GM18867 (cell line): ENCODE data around the gene CDHR3.
"Not testable (repeated sequence)": the region's sequence is repeated elsewhere in the genome, so short reads cannot be mapped to it uniquely, and the experiment has no call there.

ENCODE experiments used
- ATAC-seq: cut with Tn5 transposase; IDR thresholded peaks from one replicate; pipeline ENCODE4 v1.9.1; 2021; ENCODE audit warnings: mild to moderate bottlenecking, moderate library complexity; ENCODE audit not compliant: unreplicated experiment

The CDHR3 gene

GRCh38 chr7:105962353-105962752 is 711 bp upstream of the CDHR3 start:
- ATAC-seq, result no peak

GRCh38 chr7:105971845-105972244 is 8.8 kb downstream of the CDHR3 start:
- no peak for ATAC-seq

- ATAC-seq, result no peak
These were observed 9.2 kb downstream of the CDHR3 start for GRCh38 chr7:105972276-105972675.

- ATAC-seq, result no peak
These were observed 11.4 kb downstream of the CDHR3 start for GRCh38 chr7:105974471-105974870.

- no peak for ATAC-seq
These were observed 12.8 kb downstream of the CDHR3 start for GRCh38 chr7:105975770-105976417.

GRCh38 chr7:105976868-105977267 is 13.8 kb downstream of the CDHR3 start:
- ATAC-seq, result no peak

- ATAC-seq, result no peak
These were observed 15.0 kb downstream of the CDHR3 start for GRCh38 chr7:105978035-105978434.

GRCh38 chr7:105978974-105979373 is 15.9 kb downstream of the CDHR3 start:
- no peak for ATAC-seq

GRCh38 chr7:105979405-105979804 is 16.3 kb downstream of the CDHR3 start:
- ATAC-seq, result no peak

- no peak for ATAC-seq
These were observed 17.8 kb downstream of the CDHR3 start for GRCh38 chr7:105980645-105981396.

- no peak for ATAC-seq
These were observed 19.3 kb downstream of the CDHR3 start for GRCh38 chr7:105982388-105982787.

GRCh38 chr7:105984808-105985207 is 21.7 kb downstream of the CDHR3 start:
- not testable (repeated sequence) for ATAC-seq

- ATAC-seq, result no peak
These were observed 22.2 kb downstream of the CDHR3 start for GRCh38 chr7:105985229-105985628.

- ATAC-seq, result no peak
These were observed 22.7 kb downstream of the CDHR3 start for GRCh38 chr7:105985672-105986215.

GRCh38 chr7:105987046-105987445 is 24.0 kb downstream of the CDHR3 start:
- no peak for ATAC-seq

- no peak for ATAC-seq
These were observed 25.2 kb downstream of the CDHR3 start for GRCh38 chr7:105988276-105988675.

- no peak for ATAC-seq
These were observed 26.1 kb downstream of the CDHR3 start for GRCh38 chr7:105989191-105989590.

GRCh38 chr7:105989686-105990085 is 26.6 kb downstream of the CDHR3 start:
- ATAC-seq, result no peak

- no peak for ATAC-seq
These were observed 27.1 kb downstream of the CDHR3 start for GRCh38 chr7:105990141-105990540.

- no peak for ATAC-seq
These were observed 27.8 kb downstream of the CDHR3 start for GRCh38 chr7:105990727-105991453.

GRCh38 chr7:105992905-105993304 is 29.8 kb downstream of the CDHR3 start:
- ATAC-seq, result no peak
